Heart right ventricle (tissue), 16 donors: ENCODE results near the gene PNLIPRP1. TPM values are rescaled to one million over a fixed set of nuclear protein-coding genes. Genes with fewer than 3 reads are reported as not detected.
A peak's percentile ranks its signal among the peaks of the same experiment; 100 is the strongest.

Source experiments
- ATAC-seq, 8 donors: fragments of 200-7000 bp; cut with Tn5 transposase; one replicate each; pipeline ENCODE4 v1.9.1; 2020; ENCODE audit warnings: mild to moderate bottlenecking in 8 of 8, moderate library complexity in 8 of 8, moderate number of reproducible peaks in 1 of 8
- DNase-seq, 2 donors: peaks; one replicate each; pipeline ENCODE4 v3.0.0-alpha.2; 2020
- H3K27ac ChIP-seq, 10 donors: fragments of 200-600 bp; sonication (generic) in 2 of 10; one replicate each; pipeline versions ENCODE4 v1.5.0 to v1.8.0; 2020 to 2022; ENCODE audit warnings: mild to moderate bottlenecking in 3 of 10
- H3K27me3 ChIP-seq, 7 donors: fragments of 200-600 bp; one replicate each; pipeline ENCODE4 v1.8.0; 2021 to 2022; ENCODE audit warnings: mild to moderate bottlenecking in 2 of 7
- H3K36me3 ChIP-seq, 9 donors: fragments of 200-600 bp; sonication (generic) in 1 of 9; one replicate each; pipeline versions ENCODE4 v1.5.0 to v1.8.0; 2020 to 2022; ENCODE audit warnings: mild to moderate bottlenecking in 2 of 9
- H3K4me1 ChIP-seq, 9 donors: fragments of 200-600 bp; sonication (generic) in 1 of 9; one replicate each; pipeline versions ENCODE4 v1.5.0 to v1.8.0; 2020 to 2022; ENCODE audit warnings: mild to moderate bottlenecking in 4 of 9
- H3K4me3 ChIP-seq, 10 donors: fragments of 200-600 bp; sonication (generic) in 2 of 10; one replicate each; pipeline versions ENCODE4 v1.5.0 to v1.8.0; 2020 to 2022; ENCODE audit warnings: mild to moderate bottlenecking in 7 of 10, moderate library complexity in 2 of 10
- H3K9me3 ChIP-seq, 11 donors: fragments of 200-600 bp in 10 of 11; sonication (generic) in 2 of 11; one replicate each; pipeline versions ENCODE4 v1.5.0 to v1.8.0; 2013 to 2022; ENCODE audit warnings: mild to moderate bottlenecking in 2 of 11, control low read depth in 1 of 11, moderate library complexity in 1 of 11
- WGBS, 2 donors: extraction: QIAGEN DNeasy Blood & Tissue Kit; methylation state at CpG; one replicate each; pipeline ENCODE4 v1.1.7; 2013; ENCODE audit warnings: inconsistent platforms in 1 of 2; 5-methylcytosine and 5-hydroxymethylcytosine counted together
- intact Hi-C, 10 donors: fragments of 100-400 bp; cut with DNase I; formaldehyde crosslinking; loops; one replicate each; pipeline versions ENCODE4 v1.11.1 to v1.14.2; 2022
- polyA plus RNA-seq, 2 donors: library from polyadenylated mRNA; stranded (reverse); fragments of 200-250 nt; gene quantifications; one replicate each; pipeline ENCODE4 v1.2.3, GENCODE V29; 2013
- total RNA-seq, 10 donors: library from RNA; stranded (reverse); fragmentation: NEBNext Ultra II Directional in 3 of 10; extraction: Animal tissue kit (Norgen Biotek cat#: 25700) in 3 of 10; gene quantifications; one replicate each; pipeline versions ENCODE4 v1.2.1 to v1.2.4, GENCODE V29; 2021 to 2023
- TF ChIP-seq, protein P1 (sequence below), 9 donors: fragments of 200-600 bp; sonication (generic) in 2 of 9; IDR thresholded peaks; one replicate each; pipeline versions ENCODE4 v1.5.0 to v1.8.0; 2021 to 2022; ENCODE audit warnings: antibody characterized with exemption in 9 of 9, mild to moderate bottlenecking in 5 of 9, moderate library complexity in 1 of 9
- donor health status: Arrhythmogenic right ventricular cardiomyopathy.
- donor health status: ischemic (EF 13 %, LVEDD 7.1; RV severe dilation, severe dysfunction).
- donor health status: healthy with polysubstance abuse.
- donor health status: DM: no; HTN: yes; CAD: no.
- donor health status: DM: no; HTN: no; CAD: no.
- donor health status: ischemic (EF 25% LVEDD 6.9; RV normal size, moderate dysfunction).
- donor health status: ischemic (EF 25% LVEDD 5.7; RV mildly dilated, moderate dysfunction).
- donor health status: healthy.
- donor health status: DM: yes; HTN: yes; CAD: no.
- donor health status: Ischemic cardiomyopathy.
- donor health status: ischemic (EF 35%, LVEDD 5.7; RV mildly dilated, moderate dysfunction).
- donor health status: nonischemic (EF 11% LVEDD 7.7; RV severe dilation, severe dysfunction).
- donor health status: DM: yes; HTN: yes; CAD: no.
- donor health status: PGD.
- donor health status: ischemic (EF 29% LVEDD 5.4; RV normal size, mild dysfunction).
- donor health status: nonischemic (EF 23%, LVEDD 6.1; RV moderate dilation, normal function).

PNLIPRP1 gene
- total and polyA plus RNA-seq, 12 donors, result 0.16 to 1.2 (median 0.64) TPM; not detected in 4

- Histone ChIP-seq H3K9me3 (no peaks in the 10 kb centered on the region), H3K27ac (no peak overlapping the region), H3K27me3 (peaks cover 0 to 52% (median 40%) of the 10 kb centered on the region in 7 donors), H3K4me3 (no peak overlapping the region), H3K36me3 (no peaks in the 10 kb centered on the region), H3K4me1 (peaks cover 0 to 6% (median 0%) of the 10 kb centered on the region in 9 donors)
- intact Hi-C loops, result no loop called here
- no peak for ATAC-seq
- WGBS, 2 donors, result 73 to 76% methylated on average over 9 of the region's 9 CpGs
- DNase-seq, result no peak
- TF ChIP-seq, protein P1, sequence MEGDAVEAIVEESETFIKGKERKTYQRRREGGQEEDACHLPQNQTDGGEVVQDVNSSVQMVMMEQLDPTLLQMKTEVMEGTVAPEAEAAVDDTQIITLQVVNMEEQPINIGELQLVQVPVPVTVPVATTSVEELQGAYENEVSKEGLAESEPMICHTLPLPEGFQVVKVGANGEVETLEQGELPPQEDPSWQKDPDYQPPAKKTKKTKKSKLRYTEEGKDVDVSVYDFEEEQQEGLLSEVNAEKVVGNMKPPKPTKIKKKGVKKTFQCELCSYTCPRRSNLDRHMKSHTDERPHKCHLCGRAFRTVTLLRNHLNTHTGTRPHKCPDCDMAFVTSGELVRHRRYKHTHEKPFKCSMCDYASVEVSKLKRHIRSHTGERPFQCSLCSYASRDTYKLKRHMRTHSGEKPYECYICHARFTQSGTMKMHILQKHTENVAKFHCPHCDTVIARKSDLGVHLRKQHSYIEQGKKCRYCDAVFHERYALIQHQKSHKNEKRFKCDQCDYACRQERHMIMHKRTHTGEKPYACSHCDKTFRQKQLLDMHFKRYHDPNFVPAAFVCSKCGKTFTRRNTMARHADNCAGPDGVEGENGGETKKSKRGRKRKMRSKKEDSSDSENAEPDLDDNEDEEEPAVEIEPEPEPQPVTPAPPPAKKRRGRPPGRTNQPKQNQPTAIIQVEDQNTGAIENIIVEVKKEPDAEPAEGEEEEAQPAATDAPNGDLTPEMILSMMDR (IDR thresholded peaks at IDR 0.05), result no peak
Measured at GRCh38 chr10:116626815-116627214, 36.1 kb downstream of the PNLIPRP1 start.

DNA sequence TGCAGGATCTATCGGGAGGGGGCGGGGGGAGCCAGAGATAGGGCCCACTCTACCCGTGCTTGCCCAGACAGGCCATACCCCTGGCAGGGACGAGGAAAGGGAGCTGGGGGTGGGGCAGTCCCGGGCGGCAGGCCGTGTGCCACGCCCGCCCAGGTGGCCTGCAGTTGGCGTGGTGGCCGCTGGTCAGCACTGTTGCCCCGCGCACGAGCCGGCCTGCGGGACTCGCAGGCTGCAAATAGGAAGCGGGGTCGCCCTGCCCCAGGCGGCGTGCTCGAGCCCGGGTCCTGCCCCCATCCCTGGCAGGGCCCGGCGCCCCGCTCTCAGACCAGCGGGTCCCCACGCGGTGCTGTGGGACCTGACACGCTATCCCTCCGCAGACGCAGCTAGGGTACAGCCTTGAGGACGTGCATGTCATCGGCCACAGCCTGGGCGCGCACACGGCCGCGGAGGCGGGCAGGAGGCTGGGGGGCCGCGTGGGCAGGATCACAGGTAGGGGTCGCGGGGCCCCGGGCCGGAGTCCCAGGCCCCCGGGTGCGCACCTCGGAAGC is 36.7 kb downstream of the PNLIPRP1 start:
- ATAC-seq (peak in 7 of 8 donors; percentile 39 to 76 (median 58)), DNase-seq (no peak)
- Histone ChIP-seq H3K27me3 (peaks cover 0 to 51% (median 40%) of the 10 kb centered on the region in 7 donors), H3K36me3 (no peaks in the 10 kb centered on the region), H3K4me1 (peaks cover 0 to 6% (median 0%) of the 10 kb centered on the region in 9 donors), H3K9me3 (no peaks in the 10 kb centered on the region), H3K4me3 (peak overlapping the region in 5 of 10 donors; percentile 18 to 44 (median 26)), H3K27ac (no peak overlapping the region)
- WGBS, 2 donors, result 2 to 3% methylated on average over 49 of the region's 49 CpGs
- intact Hi-C loops, result no loop called here
- TF ChIP-seq, protein P1 (IDR thresholded peaks at IDR 0.05), result peak in 7 of 9 donors; percentile 33 to 60 (median 46)

- 58 to 74% methylated on average over 4 of the region's 4 CpGs for WGBS, 2 donors
- Histone ChIP-seq H3K9me3 (no peaks in the 10 kb centered on the region), H3K4me3 (no peak overlapping the region), H3K27me3 (peaks cover 0 to 46% (median 35%) of the 10 kb centered on the region in 7 donors), H3K4me1 (peaks cover 0 to 6% (median 0%) of the 10 kb centered on the region in 9 donors), H3K27ac (no peak overlapping the region), H3K36me3 (no peaks in the 10 kb centered on the region)
- DNase-seq (no peak), ATAC-seq (no peak)
- intact Hi-C loops, result no loop called here
- TF ChIP-seq, protein P1 (IDR thresholded peaks at IDR 0.05), result no peak
Measured at GRCh38 chr10:116629340-116629739, 38.6 kb downstream of the PNLIPRP1 start.

DNA sequence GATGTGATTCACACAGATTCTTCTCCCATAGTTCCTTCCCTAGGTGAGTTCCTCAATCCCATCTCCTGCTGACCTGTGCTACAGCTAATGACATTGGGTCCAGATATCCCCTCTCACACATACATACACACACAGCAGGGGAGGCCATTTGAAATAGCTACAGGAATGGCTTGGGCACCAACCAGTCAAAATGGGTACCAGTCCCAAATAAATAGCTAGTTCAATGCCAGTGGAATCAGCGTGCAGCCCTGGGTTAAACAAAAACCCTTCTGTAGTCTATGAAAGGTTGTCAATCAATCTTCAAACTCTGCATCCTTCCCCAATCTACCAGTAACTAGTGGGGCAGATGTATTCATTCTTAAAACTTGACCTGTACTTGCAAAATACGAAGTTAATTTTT is 39.3 kb downstream of the PNLIPRP1 start:
- Histone ChIP-seq H3K27ac (no peak overlapping the region), H3K4me1 (peaks cover 0 to 6% (median 0%) of the 10 kb centered on the region in 9 donors), H3K9me3 (no peaks in the 10 kb centered on the region), H3K4me3 (no peak overlapping the region), H3K36me3 (no peaks in the 10 kb centered on the region), H3K27me3 (peaks cover 0 to 43% (median 28%) of the 10 kb centered on the region in 7 donors)
- intact Hi-C loops, result no loop called here
- ATAC-seq (no peak), DNase-seq (no peak)
- TF ChIP-seq, protein P1 (IDR thresholded peaks at IDR 0.05), result no peak
- WGBS, 2 donors, result 85 to 90% methylated on average over 2 of the region's 2 CpGs
